Measurements from ENCODE around the gene ROBO4.

DNA sequence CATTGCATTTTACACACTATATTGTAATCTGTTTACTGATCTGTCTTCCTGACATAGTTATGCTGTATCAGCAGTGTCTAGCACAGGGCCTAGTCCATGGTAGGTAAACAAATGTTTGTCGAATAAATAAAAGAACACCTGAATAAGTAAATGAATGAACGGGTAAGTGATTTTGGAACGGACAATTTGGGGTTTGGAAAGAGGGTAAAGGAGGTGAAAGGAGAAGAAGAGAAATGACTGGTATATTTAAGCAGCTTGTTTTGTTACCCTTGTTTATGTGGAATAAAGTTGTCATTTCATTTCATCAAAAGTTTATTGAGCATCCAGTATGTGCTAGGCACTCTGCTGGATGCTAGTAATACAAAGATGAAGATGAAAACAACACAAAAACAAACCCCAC lies 21.3 kb upstream of the ROBO4 start, which contains the start of gene HEPN1:
- TF ChIP-seq, protein P1, sequence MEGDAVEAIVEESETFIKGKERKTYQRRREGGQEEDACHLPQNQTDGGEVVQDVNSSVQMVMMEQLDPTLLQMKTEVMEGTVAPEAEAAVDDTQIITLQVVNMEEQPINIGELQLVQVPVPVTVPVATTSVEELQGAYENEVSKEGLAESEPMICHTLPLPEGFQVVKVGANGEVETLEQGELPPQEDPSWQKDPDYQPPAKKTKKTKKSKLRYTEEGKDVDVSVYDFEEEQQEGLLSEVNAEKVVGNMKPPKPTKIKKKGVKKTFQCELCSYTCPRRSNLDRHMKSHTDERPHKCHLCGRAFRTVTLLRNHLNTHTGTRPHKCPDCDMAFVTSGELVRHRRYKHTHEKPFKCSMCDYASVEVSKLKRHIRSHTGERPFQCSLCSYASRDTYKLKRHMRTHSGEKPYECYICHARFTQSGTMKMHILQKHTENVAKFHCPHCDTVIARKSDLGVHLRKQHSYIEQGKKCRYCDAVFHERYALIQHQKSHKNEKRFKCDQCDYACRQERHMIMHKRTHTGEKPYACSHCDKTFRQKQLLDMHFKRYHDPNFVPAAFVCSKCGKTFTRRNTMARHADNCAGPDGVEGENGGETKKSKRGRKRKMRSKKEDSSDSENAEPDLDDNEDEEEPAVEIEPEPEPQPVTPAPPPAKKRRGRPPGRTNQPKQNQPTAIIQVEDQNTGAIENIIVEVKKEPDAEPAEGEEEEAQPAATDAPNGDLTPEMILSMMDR (IDR thresholded peaks at IDR 0.05; ENCODE audit: low read length) = no peak
- TF ChIP-seq EZH2 (optimal IDR thresholded peaks at IDR 0.05; ENCODE audit: low read depth, low read length) = no peak
